NCI-H2171 (cell line): ENCODE results near the gene FOXO1.
"Not testable (repeated sequence)": the region's sequence is repeated elsewhere in the genome, so short reads cannot be mapped to it uniquely, and the experiment has no call there.

Source experiments
- DNase-seq: peaks from one replicate; lab custom pipeline; 2025; lab: John Stamatoyannopoulos, UW

The FOXO1 gene

GRCh38 chr13:40666045-40666932 is at the start of gene FOXO1:
Gene FOXO1 (minus strand): TSS chr13:40666641. CDS start chr13:40666212, 429 bp downstream.
- DNase-seq, result peak; percentile 52

GRCh38 chr13:40714433-40714832 is 48.0 kb upstream of the FOXO1 start:
- not testable (repeated sequence) for DNase-seq

- no peak for DNase-seq
These were observed 40.0 kb upstream of the FOXO1 start for GRCh38 chr13:40706439-40706838.

- no peak for DNase-seq
These were observed 31.3 kb upstream of the FOXO1 start for GRCh38 chr13:40697711-40698110.

GRCh38 chr13:40694426-40694825 is 28.0 kb upstream of the FOXO1 start:
- DNase-seq, result no peak

GRCh38 chr13:40692946-40693345 is 26.5 kb upstream of the FOXO1 start:
- DNase-seq, result no peak

GRCh38 chr13:40688781-40689180 is 22.3 kb upstream of the FOXO1 start:
- no peak for DNase-seq

- peak; percentile 21 for DNase-seq
These were observed 16.2 kb upstream of the FOXO1 start for GRCh38 chr13:40682449-40683240.

- no peak for DNase-seq
These were observed 15.1 kb upstream of the FOXO1 start for GRCh38 chr13:40681341-40682146.

GRCh38 chr13:40680659-40681323 is 14.3 kb upstream of the FOXO1 start:
- DNase-seq, result no peak

GRCh38 chr13:40679480-40679985 is 13.1 kb upstream of the FOXO1 start:
- no peak for DNase-seq

- no peak for DNase-seq
These were observed 10.6 kb upstream of the FOXO1 start for GRCh38 chr13:40677064-40677463.

- DNase-seq, result no peak
These were observed 9.6 kb upstream of the FOXO1 start for GRCh38 chr13:40676007-40676406.

GRCh38 chr13:40673414-40673813 is 7.0 kb upstream of the FOXO1 start:
- no peak for DNase-seq

- no peak for DNase-seq
These were observed 6.4 kb upstream of the FOXO1 start for GRCh38 chr13:40672765-40673397.

- DNase-seq, result peak; percentile 69
These were observed 5.7 kb upstream of the FOXO1 start for GRCh38 chr13:40671956-40672764.

GRCh38 chr13:40670307-40670706 is 3.9 kb upstream of the FOXO1 start:
- no peak for DNase-seq

GRCh38 chr13:40668335-40668734 is 1.9 kb upstream of the FOXO1 start:
- no peak for DNase-seq

- no peak for DNase-seq
These were observed 1.2 kb upstream of the FOXO1 start for GRCh38 chr13:40667622-40667978.
